ENCODE results near the gene HEYL. TPM values are rescaled to one million over a fixed set of nuclear protein-coding genes. Genes with fewer than 3 reads are reported as not detected.

Gene HEYL
- total RNA-seq, 2 experiments from 2014 or later: not detected

GRCh38 chr1:39631361-39632322 lies 7.8 kb downstream of the HEYL start:
- H3K27ac Mint-ChIP-seq: no peak overlapping the region
- DNase-seq: no peak
- H3K27me3 Mint-ChIP-seq: peaks cover 9% of the 10 kb centered on the region
- H3K9me3 Mint-ChIP-seq: no peaks in the 10 kb centered on the region
- H3K36me3 Mint-ChIP-seq (ENCODE audit: low read depth): no peaks in the 10 kb centered on the region
- ChIA-PET CTCF (no interaction called here), POLR2A (no interaction called here)
- H3K4me3 Mint-ChIP-seq: no peak overlapping the region
- no peaks in the 10 kb centered on the region for H3K4me1 Mint-ChIP-seq

GRCh38 chr1:39628807-39629350 lies 10.6 kb downstream of the HEYL start:
- no peak for DNase-seq
- Mint-ChIP-seq H3K27ac (no peak overlapping the region), H3K9me3 (no peaks in the 10 kb centered on the region), H3K36me3 (ENCODE audit: low read depth) (no peaks in the 10 kb centered on the region), H3K27me3 (peaks cover 4% of the 10 kb centered on the region), H3K4me1 (no peaks in the 10 kb centered on the region), H3K4me3 (no peak overlapping the region)
- CTCF ChIA-PET: interaction anchor here (1.6 kb wide), 1 partner anchor 25 kb away, joined by 5 read pairs; no protein-coding TSS in a partner anchor
- POLR2A ChIA-PET: no interaction called here

- no peaks in the 10 kb centered on the region for H3K4me1 Mint-ChIP-seq
- H3K9me3 Mint-ChIP-seq: no peaks in the 10 kb centered on the region
- H3K36me3 Mint-ChIP-seq (ENCODE audit: low read depth): no peaks in the 10 kb centered on the region
- ChIA-PET CTCF (interaction anchor here (1.3 kb wide), 1 partner anchor 9 kb away, joined by 3 read pairs; no protein-coding TSS in a partner anchor), POLR2A (no interaction called here)
- H3K27ac Mint-ChIP-seq: no peak overlapping the region
- no peak for DNase-seq
- no peaks in the 10 kb centered on the region for H3K27me3 Mint-ChIP-seq
- no peak overlapping the region for H3K4me3 Mint-ChIP-seq
These were observed 12.8 kb downstream of the HEYL start for GRCh38 chr1:39626646-39627045.

GRCh38 chr1:39625462-39626273 lies 13.8 kb downstream of the HEYL start:
- POLR2A ChIA-PET: no interaction called here
- no peaks in the 10 kb centered on the region for H3K36me3 Mint-ChIP-seq (ENCODE audit: low read depth)
- no peaks in the 10 kb centered on the region for H3K4me1 Mint-ChIP-seq
- H3K27ac Mint-ChIP-seq: no peak overlapping the region
- DNase-seq: no peak
- H3K27me3 Mint-ChIP-seq: no peaks in the 10 kb centered on the region
- CTCF ChIA-PET: interaction anchor here (1.3 kb wide), 1 partner anchor 8 kb away, joined by 3 read pairs; no protein-coding TSS in a partner anchor
- no peaks in the 10 kb centered on the region for H3K9me3 Mint-ChIP-seq
- H3K4me3 Mint-ChIP-seq: no peak overlapping the region

- ChIA-PET POLR2A (no interaction called here), CTCF (no interaction called here)
- no peaks in the 10 kb centered on the region for H3K36me3 Mint-ChIP-seq (ENCODE audit: low read depth)
- H3K9me3 Mint-ChIP-seq: no peaks in the 10 kb centered on the region
- no peak overlapping the region for H3K27ac Mint-ChIP-seq
- DNase-seq: no peak
- H3K27me3 Mint-ChIP-seq: no peaks in the 10 kb centered on the region
- no peak overlapping the region for H3K4me3 Mint-ChIP-seq
- H3K4me1 Mint-ChIP-seq: no peaks in the 10 kb centered on the region
These were observed 14.4 kb downstream of the HEYL start for GRCh38 chr1:39625009-39625408.

- Mint-ChIP-seq H3K4me3 (no peak overlapping the region), H3K36me3 (ENCODE audit: low read depth) (no peaks in the 10 kb centered on the region), H3K9me3 (no peaks in the 10 kb centered on the region), H3K4me1 (no peaks in the 10 kb centered on the region), H3K27ac (no peak overlapping the region), H3K27me3 (no peaks in the 10 kb centered on the region)
- ChIA-PET POLR2A (no interaction called here), CTCF (interaction anchor here (1.5 kb wide), 1 partner anchor 24 kb away, joined by 4 read pairs; no protein-coding TSS in a partner anchor)
- DNase-seq: no peak
These were observed 16.4 kb downstream of the HEYL start for GRCh38 chr1:39623053-39623452.

- H3K36me3 Mint-ChIP-seq (ENCODE audit: low read depth): no peaks in the 10 kb centered on the region
- ChIA-PET CTCF (interaction anchor here (1.5 kb wide), 1 partner anchor 25 kb away, joined by 4 read pairs; no protein-coding TSS in a partner anchor), POLR2A (no interaction called here)
- H3K4me1 Mint-ChIP-seq: no peaks in the 10 kb centered on the region
- DNase-seq: no peak
- H3K27me3 Mint-ChIP-seq: no peaks in the 10 kb centered on the region
- H3K4me3 Mint-ChIP-seq: no peak overlapping the region
- H3K9me3 Mint-ChIP-seq: no peaks in the 10 kb centered on the region
- H3K27ac Mint-ChIP-seq: no peak overlapping the region
These were observed 17.0 kb downstream of the HEYL start for GRCh38 chr1:39622427-39622826.

GRCh38 chr1:39620659-39621165 lies 18.7 kb downstream of the HEYL start:
- Mint-ChIP-seq H3K4me3 (no peak overlapping the region), H3K4me1 (no peaks in the 10 kb centered on the region), H3K27ac (no peak overlapping the region), H3K9me3 (no peaks in the 10 kb centered on the region), H3K36me3 (ENCODE audit: low read depth) (no peaks in the 10 kb centered on the region), H3K27me3 (peaks cover 3% of the 10 kb centered on the region)
- CTCF ChIA-PET: interaction anchor here (1.3 to 1.7 kb wide), 2 partner anchors 14 to 29 kb away, joined by 3 to 4 read pairs; no protein-coding TSS in a partner anchor
- DNase-seq: no peak
- POLR2A ChIA-PET: no interaction called here

GRCh38 chr1:39617488-39618049 lies 21.9 kb downstream of the HEYL start:
- Mint-ChIP-seq H3K36me3 (ENCODE audit: low read depth) (no peaks in the 10 kb centered on the region), H3K4me1 (no peaks in the 10 kb centered on the region), H3K27ac (no peak overlapping the region), H3K9me3 (no peaks in the 10 kb centered on the region), H3K27me3 (peaks cover 3% of the 10 kb centered on the region), H3K4me3 (no peak overlapping the region)
- ChIA-PET POLR2A (no interaction called here), CTCF (interaction anchor here (0.9 to 1.5 kb wide), 6 partner anchors 9 to 226 kb away, joined by 3 to 4 read pairs (median 3); no protein-coding TSS in a partner anchor)
- DNase-seq: no peak

- H3K27me3 Mint-ChIP-seq: peaks cover 3% of the 10 kb centered on the region
- CTCF ChIA-PET: no interaction called here
These were observed 24.3 kb downstream of the HEYL start for GRCh38 chr1:39615086-39615673.

GRCh38 chr1:39614488-39614887 lies 25.0 kb downstream of the HEYL start:
- no peak for DNase-seq
- Mint-ChIP-seq H3K27ac (no peak overlapping the region), H3K4me3 (no peak overlapping the region), H3K4me1 (peaks cover 6% of the 10 kb centered on the region), H3K27me3 (peaks cover 3% of the 10 kb centered on the region), H3K9me3 (no peaks in the 10 kb centered on the region), H3K36me3 (ENCODE audit: low read depth) (no peaks in the 10 kb centered on the region)
- ChIA-PET POLR2A (no interaction called here), CTCF (no interaction called here)

More at GRCh38 chr1:39615086-39615673, 24.3 kb downstream of the HEYL start:
- no peak overlapping the region for H3K27ac Mint-ChIP-seq
- POLR2A ChIA-PET: no interaction called here
- no peak for DNase-seq
- peaks cover 2% of the 10 kb centered on the region for H3K4me1 Mint-ChIP-seq
- no peak overlapping the region for H3K4me3 Mint-ChIP-seq
- H3K36me3 Mint-ChIP-seq (ENCODE audit: low read depth): no peaks in the 10 kb centered on the region
- no peaks in the 10 kb centered on the region for H3K9me3 Mint-ChIP-seq

- H3K27me3 Mint-ChIP-seq: peaks cover 3% of the 10 kb centered on the region
- no peak overlapping the region for H3K4me3 Mint-ChIP-seq
- CTCF ChIA-PET: no interaction called here
- H3K27ac Mint-ChIP-seq: no peak overlapping the region
- H3K9me3 Mint-ChIP-seq: no peaks in the 10 kb centered on the region
- POLR2A ChIA-PET: no interaction called here
- H3K36me3 Mint-ChIP-seq (ENCODE audit: low read depth): no peaks in the 10 kb centered on the region
- peaks cover 9% of the 10 kb centered on the region for H3K4me1 Mint-ChIP-seq
- DNase-seq: no peak
These were observed 26.2 kb downstream of the HEYL start for GRCh38 chr1:39613250-39613649.
